ENCODE data around the gene APBA2. TPM values are rescaled to one million over a fixed set of nuclear protein-coding genes. Genes with fewer than 3 reads are reported as not detected.

Gene APBA2
- total and polyA plus RNA-seq, 4 donors: 0.41 to 2.1 (median 1.9) TPM

- Histone ChIP-seq H3K9me3 (ENCODE audit: control insufficient read depth, low read length) (no peaks in the 10 kb centered on the region), H3K36me3 (ENCODE audit: control insufficient read depth in 1 of 2, insufficient read depth in 2 of 2, low read length in 1 of 2) (no peaks in the 10 kb centered on the region), H3K4me3 (ENCODE audit: low read length in 2 of 2) (no peak overlapping the region), H3K27me3 (ENCODE audit: control insufficient read depth in 1 of 2, insufficient read depth in 2 of 2, low read length in 1 of 2) (no peaks in the 10 kb centered on the region), H3K27ac (ENCODE audit: low read depth in 1 of 2, low read length in 2 of 2) (no peak overlapping the region), H3K4me1 (ENCODE audit: control insufficient read depth in 1 of 2, insufficient read depth in 2 of 2, low read length in 2 of 2) (no peaks in the 10 kb centered on the region)
- no peak for ATAC-seq (ENCODE audit: low FRiP score)
- intact Hi-C loops (cut with DNase I): no loop called here
- DNase-seq: no peak
- WGBS, 2 donors: 89 to 94% methylated on average over 5 of the region's 5 CpGs
Observed at GRCh38 chr15:28998511-28998910, 112.7 kb downstream of the APBA2 start.

DNA sequence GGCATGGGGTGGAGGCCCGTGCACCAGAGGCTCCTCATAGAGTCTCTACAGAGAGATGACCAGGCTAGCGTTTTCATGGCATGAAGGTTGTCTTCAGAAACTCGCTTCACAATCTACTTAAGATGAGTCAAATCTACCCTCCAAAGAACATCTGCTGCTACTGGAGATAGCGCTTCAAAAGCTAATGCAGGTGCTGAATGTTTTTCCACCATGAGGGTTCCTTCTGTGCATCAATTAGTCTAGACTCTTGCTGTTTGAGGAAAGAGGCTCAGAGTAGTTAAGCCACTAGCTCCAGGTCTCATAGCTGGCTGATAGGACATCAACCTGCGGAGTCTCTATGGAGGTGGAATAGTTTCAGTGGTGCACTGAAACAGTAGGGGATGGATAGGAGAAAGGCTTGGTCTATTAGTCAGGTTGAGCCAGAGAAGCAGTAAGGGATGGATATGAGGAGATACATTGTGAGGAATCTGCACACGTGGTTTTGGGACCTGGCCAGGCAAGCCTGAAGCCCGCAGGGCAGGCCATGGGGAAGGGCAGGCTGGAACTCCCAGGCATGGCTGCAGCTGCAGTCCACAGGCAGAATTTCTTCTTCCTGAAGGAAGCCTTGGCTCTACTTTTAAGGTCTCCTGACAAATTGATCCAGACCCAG, 117.5 kb downstream of the APBA2 start:
- Histone ChIP-seq H3K4me1 (ENCODE audit: control insufficient read depth in 1 of 2, insufficient read depth in 2 of 2, low read length in 2 of 2) (no peaks in the 10 kb centered on the region), H3K36me3 (ENCODE audit: control insufficient read depth in 1 of 2, insufficient read depth in 2 of 2, low read length in 1 of 2) (no peaks in the 10 kb centered on the region), H3K27me3 (ENCODE audit: control insufficient read depth in 1 of 2, insufficient read depth in 2 of 2, low read length in 1 of 2) (no peaks in the 10 kb centered on the region), H3K27ac (ENCODE audit: low read depth in 1 of 2, low read length in 2 of 2) (no peak overlapping the region), H3K9me3 (ENCODE audit: control insufficient read depth, low read length) (no peaks in the 10 kb centered on the region), H3K4me3 (ENCODE audit: low read length in 2 of 2) (no peak overlapping the region)
- DNase-seq: no peak
- ATAC-seq (ENCODE audit: low FRiP score): no peak
- intact Hi-C loops (cut with DNase I): loop anchor here in 1 of 2 donors (2.0 kb wide), 1 partner anchor 21 kb away; no protein-coding TSS in a partner anchor
- 91 to 92% methylated on average over 7 of the region's 7 CpGs for WGBS, 2 donors

DNA sequence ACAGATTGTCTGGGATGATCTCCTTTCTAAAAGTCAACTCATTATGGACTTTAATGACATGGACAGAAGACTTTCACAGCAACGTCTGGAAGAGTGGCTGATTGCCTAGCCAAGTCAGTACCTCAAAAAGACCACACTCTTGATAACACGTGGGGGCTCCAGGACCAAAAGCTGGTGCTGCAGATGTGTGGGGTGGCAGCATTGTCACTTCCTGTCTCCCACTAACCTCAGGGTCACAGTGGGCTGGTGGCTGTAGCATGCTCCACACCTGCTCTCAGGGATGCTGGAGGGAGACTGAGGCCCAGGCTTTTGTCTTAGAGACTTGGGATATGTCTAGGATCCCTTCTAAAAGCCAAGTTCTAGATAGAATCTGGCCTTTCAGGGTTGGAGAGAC, 118.1 kb downstream of the APBA2 start:
- no peak overlapping the region for H3K27ac ChIP-seq (ENCODE audit: low read depth in 1 of 2, low read length in 2 of 2)
- intact Hi-C loops (cut with DNase I): loop anchor here in 1 of 2 donors (2.0 kb wide), 1 partner anchor 21 kb away; no protein-coding TSS in a partner anchor
- ATAC-seq (ENCODE audit: low FRiP score) (peak; percentile 33), DNase-seq (no peak)
- H3K9me3 ChIP-seq (ENCODE audit: control insufficient read depth, low read length): no peaks in the 10 kb centered on the region
- no peaks in the 10 kb centered on the region for H3K27me3 ChIP-seq (ENCODE audit: control insufficient read depth in 1 of 2, insufficient read depth in 2 of 2, low read length in 1 of 2)
- no peaks in the 10 kb centered on the region for H3K4me1 ChIP-seq (ENCODE audit: control insufficient read depth in 1 of 2, insufficient read depth in 2 of 2, low read length in 2 of 2)
- no peaks in the 10 kb centered on the region for H3K36me3 ChIP-seq (ENCODE audit: control insufficient read depth in 1 of 2, insufficient read depth in 2 of 2, low read length in 1 of 2)
- WGBS, 2 donors: 72 to 74% methylated on average over 2 of the region's 2 CpGs
- no peak overlapping the region for H3K4me3 ChIP-seq (ENCODE audit: low read length in 2 of 2)

DNA sequence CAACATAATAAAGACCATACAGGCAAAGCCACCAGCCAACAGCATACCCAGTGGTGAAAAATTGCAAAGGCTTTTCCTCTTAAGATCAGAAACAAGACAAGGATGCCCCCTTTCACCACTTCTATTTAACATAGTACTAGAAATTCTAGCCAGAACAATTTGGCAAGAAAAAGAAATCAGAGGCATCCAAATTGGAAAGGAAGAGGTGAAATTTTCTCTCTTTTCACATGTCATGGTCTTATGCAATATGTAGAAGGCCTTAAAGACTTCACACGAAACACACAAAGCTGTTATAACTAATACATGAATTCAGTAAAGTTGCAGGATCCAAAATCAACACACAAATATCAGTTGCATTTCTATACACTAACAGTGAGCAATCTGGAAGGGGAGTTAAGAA, 120.2 kb downstream of the APBA2 start:
- Histone ChIP-seq H3K27ac (ENCODE audit: low read depth in 1 of 2, low read length in 2 of 2) (no peak overlapping the region), H3K36me3 (ENCODE audit: control insufficient read depth in 1 of 2, insufficient read depth in 2 of 2, low read length in 1 of 2) (no peaks in the 10 kb centered on the region), H3K27me3 (ENCODE audit: control insufficient read depth in 1 of 2, insufficient read depth in 2 of 2, low read length in 1 of 2) (no peaks in the 10 kb centered on the region), H3K9me3 (ENCODE audit: control insufficient read depth, low read length) (no peaks in the 10 kb centered on the region), H3K4me3 (ENCODE audit: low read length in 2 of 2) (no peak overlapping the region), H3K4me1 (ENCODE audit: control insufficient read depth in 1 of 2, insufficient read depth in 2 of 2, low read length in 2 of 2) (no peaks in the 10 kb centered on the region)
- ATAC-seq (ENCODE audit: low FRiP score) (no peak), DNase-seq (no peak)
- WGBS, 2 donors: 86 to 93% methylated on average over 1 of the region's 1 CpG
- intact Hi-C loops (cut with DNase I): no loop called here

GRCh38 chr15:29008846-29009245, 123.1 kb downstream of the APBA2 start:
- intact Hi-C loops (cut with DNase I): no loop called here
- no peak for ATAC-seq (ENCODE audit: low FRiP score)
- H3K9me3 ChIP-seq (ENCODE audit: control insufficient read depth, low read length): no peaks in the 10 kb centered on the region
- 58 to 60% methylated on average over 2 of the region's 2 CpGs for WGBS, 2 donors
- DNase-seq: no peak
- H3K27ac ChIP-seq (ENCODE audit: low read depth in 1 of 2, low read length in 2 of 2): no peak overlapping the region
- H3K36me3 ChIP-seq (ENCODE audit: control insufficient read depth in 1 of 2, insufficient read depth in 2 of 2, low read length in 1 of 2): no peaks in the 10 kb centered on the region
- no peak overlapping the region for H3K4me3 ChIP-seq (ENCODE audit: low read length in 2 of 2)
- no peaks in the 10 kb centered on the region for H3K27me3 ChIP-seq (ENCODE audit: control insufficient read depth in 1 of 2, insufficient read depth in 2 of 2, low read length in 1 of 2)
- H3K4me1 ChIP-seq (ENCODE audit: control insufficient read depth in 1 of 2, insufficient read depth in 2 of 2, low read length in 2 of 2): no peaks in the 10 kb centered on the region

- intact Hi-C loops (cut with DNase I): no loop called here
- Histone ChIP-seq H3K9me3 (ENCODE audit: control insufficient read depth, low read length) (no peaks in the 10 kb centered on the region), H3K4me1 (ENCODE audit: control insufficient read depth in 1 of 2, insufficient read depth in 2 of 2, low read length in 2 of 2) (no peaks in the 10 kb centered on the region), H3K36me3 (ENCODE audit: control insufficient read depth in 1 of 2, insufficient read depth in 2 of 2, low read length in 1 of 2) (no peaks in the 10 kb centered on the region), H3K4me3 (ENCODE audit: low read length in 2 of 2) (no peak overlapping the region), H3K27me3 (ENCODE audit: control insufficient read depth in 1 of 2, insufficient read depth in 2 of 2, low read length in 1 of 2) (no peaks in the 10 kb centered on the region), H3K27ac (ENCODE audit: low read depth in 1 of 2, low read length in 2 of 2) (no peak overlapping the region)
- 75 to 79% methylated on average over 2 of the region's 2 CpGs for WGBS, 2 donors
- ATAC-seq (ENCODE audit: low FRiP score) (no peak), DNase-seq (no peak)
Observed at GRCh38 chr15:29012097-29012496, 126.3 kb downstream of the APBA2 start.

- no peak overlapping the region for H3K4me3 ChIP-seq (ENCODE audit: low read length in 2 of 2)
- H3K36me3 ChIP-seq (ENCODE audit: control insufficient read depth in 1 of 2, insufficient read depth in 2 of 2, low read length in 1 of 2): no peaks in the 10 kb centered on the region
- no peaks in the 10 kb centered on the region for H3K27me3 ChIP-seq (ENCODE audit: control insufficient read depth in 1 of 2, insufficient read depth in 2 of 2, low read length in 1 of 2)
- H3K9me3 ChIP-seq (ENCODE audit: control insufficient read depth, low read length): no peaks in the 10 kb centered on the region
- DNase-seq (no peak), ATAC-seq (ENCODE audit: low FRiP score) (no peak)
- no peaks in the 10 kb centered on the region for H3K4me1 ChIP-seq (ENCODE audit: control insufficient read depth in 1 of 2, insufficient read depth in 2 of 2, low read length in 2 of 2)
- WGBS, 2 donors: 0% methylated on average over 1 of the region's 1 CpG
- H3K27ac ChIP-seq (ENCODE audit: low read depth in 1 of 2, low read length in 2 of 2): no peak overlapping the region
- intact Hi-C loops (cut with DNase I): no loop called here
Observed at GRCh38 chr15:29014493-29014892, 128.7 kb downstream of the APBA2 start.

DNA sequence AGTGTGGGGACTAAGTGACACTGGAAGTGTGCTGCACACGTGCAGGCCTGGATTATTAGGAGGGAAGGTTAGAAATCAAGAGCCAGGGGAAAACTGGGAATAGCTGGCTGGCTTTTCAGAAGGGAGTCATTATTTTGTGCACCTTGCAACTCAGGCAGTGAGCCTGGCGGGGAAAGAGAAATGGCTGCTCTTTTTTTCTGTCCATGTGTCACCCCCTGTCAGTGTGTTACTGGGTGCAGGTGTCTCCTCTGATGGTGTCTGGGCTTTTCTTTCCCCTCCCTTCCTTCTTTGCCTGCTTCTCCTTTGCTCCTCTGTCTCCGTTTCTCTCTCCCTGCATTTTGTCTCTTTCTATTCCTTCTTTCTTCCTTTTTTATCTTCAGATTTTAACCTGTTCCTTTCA, 130.7 kb downstream of the APBA2 start:
- WGBS, 2 donors: 85 to 90% methylated on average over 3 of the region's 3 CpGs
- no peaks in the 10 kb centered on the region for H3K27me3 ChIP-seq (ENCODE audit: control insufficient read depth in 1 of 2, insufficient read depth in 2 of 2, low read length in 1 of 2)
- no peaks in the 10 kb centered on the region for H3K4me1 ChIP-seq (ENCODE audit: control insufficient read depth in 1 of 2, insufficient read depth in 2 of 2, low read length in 2 of 2)
- DNase-seq: no peak
- H3K27ac ChIP-seq (ENCODE audit: low read depth in 1 of 2, low read length in 2 of 2): no peak overlapping the region
- H3K9me3 ChIP-seq (ENCODE audit: control insufficient read depth, low read length): no peaks in the 10 kb centered on the region
- no peaks in the 10 kb centered on the region for H3K36me3 ChIP-seq (ENCODE audit: control insufficient read depth in 1 of 2, insufficient read depth in 2 of 2, low read length in 1 of 2)
- intact Hi-C loops (cut with DNase I): no loop called here
- no peak overlapping the region for H3K4me3 ChIP-seq (ENCODE audit: low read length in 2 of 2)
- ATAC-seq (ENCODE audit: low FRiP score): no peak

DNA sequence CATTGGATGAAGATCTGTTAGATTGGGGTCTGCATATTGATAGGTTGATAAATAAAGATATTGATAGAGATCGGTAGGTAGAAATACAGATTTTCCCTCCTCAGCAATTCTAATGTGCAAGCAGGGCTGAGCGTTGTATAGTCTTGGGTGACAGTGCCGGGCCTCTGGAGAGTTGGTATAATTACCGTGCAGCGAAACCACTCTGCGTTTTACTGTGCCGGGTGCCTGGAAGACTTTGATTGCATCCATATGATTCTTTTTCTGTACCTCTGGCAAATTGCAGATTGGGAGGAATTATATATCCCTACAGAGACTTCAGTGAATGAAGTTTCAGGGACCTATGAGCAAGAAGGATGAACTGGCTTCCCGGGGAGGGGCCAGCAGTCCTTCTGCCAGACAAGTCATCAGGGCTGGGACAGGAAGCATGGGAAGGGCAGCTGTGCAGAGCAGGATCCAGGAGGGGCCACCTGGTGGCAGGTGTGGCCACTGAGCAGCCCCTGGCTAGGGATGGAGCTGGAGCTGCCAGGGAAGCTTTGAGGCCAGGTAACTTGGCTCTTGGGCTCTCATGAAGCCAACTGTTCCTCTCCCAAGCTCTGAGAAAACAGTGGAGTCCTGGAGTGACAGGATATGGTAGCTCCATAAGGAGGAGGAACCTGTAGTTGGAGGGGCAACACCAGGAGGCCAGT, 132.5 kb downstream of the APBA2 start:
- Histone ChIP-seq H3K36me3 (ENCODE audit: control insufficient read depth in 1 of 2, insufficient read depth in 2 of 2, low read length in 1 of 2) (no peaks in the 10 kb centered on the region), H3K27ac (ENCODE audit: low read depth in 1 of 2, low read length in 2 of 2) (no peak overlapping the region), H3K27me3 (ENCODE audit: control insufficient read depth in 1 of 2, insufficient read depth in 2 of 2, low read length in 1 of 2) (no peaks in the 10 kb centered on the region), H3K4me1 (ENCODE audit: control insufficient read depth in 1 of 2, insufficient read depth in 2 of 2, low read length in 2 of 2) (no peaks in the 10 kb centered on the region), H3K9me3 (ENCODE audit: control insufficient read depth, low read length) (no peaks in the 10 kb centered on the region), H3K4me3 (ENCODE audit: low read length in 2 of 2) (no peak overlapping the region)
- intact Hi-C loops (cut with DNase I): no loop called here
- WGBS, 2 donors: 82 to 87% methylated on average over 8 of the region's 8 CpGs
- no peak for ATAC-seq (ENCODE audit: low FRiP score)
- no peak for DNase-seq
